GM21447 (cell line): Measurements from ENCODE around the gene KDM7A.
"Not testable (repeated sequence)": the region's sequence is repeated elsewhere in the genome, so short reads cannot be mapped to it uniquely, and the experiment has no call there.

Experiments
- ATAC-seq: cut with Tn5 transposase; IDR thresholded peaks from one replicate; pipeline ENCODE4 v1.9.1; 2021; ENCODE audit not compliant: unreplicated experiment

Gene KDM7A

GRCh38 chr7:140176811-140177702 is at the start of gene KDM7A:
KDM7A (minus strand) TSS chr7:140176983; CDS start chr7:140176937, 46 bp downstream.
- ATAC-seq: peak; percentile 52

- ATAC-seq: no peak
These were observed 48.9 kb upstream of the KDM7A start for GRCh38 chr7:140225562-140226249.

GRCh38 chr7:140223515-140224221 is 46.9 kb upstream of the KDM7A start:
- no peak for ATAC-seq

- no peak for ATAC-seq
These were observed 46.0 kb upstream of the KDM7A start for GRCh38 chr7:140222814-140223213.

- no peak for ATAC-seq
These were observed 43.1 kb upstream of the KDM7A start for GRCh38 chr7:140219672-140220524.

- ATAC-seq: no peak
These were observed 41.9 kb upstream of the KDM7A start for GRCh38 chr7:140218656-140219055.

GRCh38 chr7:140217750-140218501 is 41.1 kb upstream of the KDM7A start:
- ATAC-seq: no peak

GRCh38 chr7:140215281-140215680 is 38.5 kb upstream of the KDM7A start:
- ATAC-seq: no peak

GRCh38 chr7:140214075-140214684 is 37.4 kb upstream of the KDM7A start:
- no peak for ATAC-seq

GRCh38 chr7:140213684-140214074 is 36.9 kb upstream of the KDM7A start:
- no peak for ATAC-seq

GRCh38 chr7:140212100-140212881 is 35.5 kb upstream of the KDM7A start:
- ATAC-seq: peak; percentile 58

- ATAC-seq: no peak
These were observed 34.9 kb upstream of the KDM7A start for GRCh38 chr7:140211698-140212097.

GRCh38 chr7:140209866-140210609 is 33.3 kb upstream of the KDM7A start:
- peak; percentile 87 for ATAC-seq

GRCh38 chr7:140206616-140207389 is 30.0 kb upstream of the KDM7A start:
- no peak for ATAC-seq

GRCh38 chr7:140205600-140205999 is 28.8 kb upstream of the KDM7A start:
- no peak for ATAC-seq

GRCh38 chr7:140203556-140203955 is 26.8 kb upstream of the KDM7A start:
- ATAC-seq: no peak

GRCh38 chr7:140202942-140203341 is 26.2 kb upstream of the KDM7A start:
- not testable (repeated sequence) for ATAC-seq
